Measurements from ENCODE around the gene LDB3. TPM values are rescaled to one million over a fixed set of nuclear protein-coding genes. Genes with fewer than 3 reads are reported as not detected.
A peak's percentile ranks its signal among the peaks of the same experiment; 100 is the strongest.

The LDB3 gene
- total RNA-seq, 1 experiment from 2014 or later, result 0.04 TPM

DNA sequence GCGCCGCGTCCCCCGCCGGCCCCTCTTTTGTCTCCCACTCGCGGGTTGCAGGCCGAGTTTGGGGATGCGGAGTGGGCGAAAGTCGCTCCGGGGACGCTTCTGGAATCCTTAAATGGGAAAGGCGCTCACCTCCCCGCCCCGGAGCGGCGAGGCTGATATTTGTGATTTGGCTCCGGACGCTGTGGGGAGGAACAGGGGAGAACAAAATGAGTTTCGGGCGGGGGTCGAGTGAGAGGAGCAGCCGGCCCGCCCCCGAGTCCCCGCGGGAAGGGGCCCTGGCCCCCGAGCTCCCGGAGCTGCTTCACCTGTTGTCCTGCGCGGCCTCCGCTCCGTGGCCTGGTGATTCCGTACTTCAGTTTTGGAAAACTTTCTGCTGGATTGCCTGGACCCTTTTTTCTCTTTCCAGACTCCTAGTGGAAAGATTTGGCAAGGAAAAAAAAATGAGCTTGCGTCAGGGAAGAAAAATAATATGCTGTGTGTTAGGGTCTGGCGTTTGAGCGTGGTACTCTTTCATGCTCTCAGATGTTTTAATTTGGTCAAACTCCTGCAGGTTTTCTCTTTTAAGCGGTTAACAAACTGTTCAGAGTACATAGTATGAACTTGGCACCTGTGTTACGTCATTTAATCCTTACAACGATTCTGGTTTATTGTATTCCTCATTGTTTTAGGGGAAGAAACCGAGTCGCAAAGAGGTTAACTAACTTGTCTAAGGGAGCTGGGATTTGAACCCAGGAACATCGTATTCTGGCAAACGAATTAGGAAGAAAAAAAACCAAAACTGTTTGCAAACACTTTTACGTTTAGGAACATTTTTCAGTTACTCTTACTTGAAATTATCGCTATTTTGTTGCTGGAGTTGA lies 89.0 kb downstream of the LDB3 start:
- peak; percentile 4 for ATAC-seq
- H4K20me1 ChIP-seq (ENCODE audit: low read length), result no peaks in the 10 kb centered on the region; the same call in 1 of the 2 replicates
- H3K9me3 ChIP-seq (ENCODE audit: low read length), result no peaks in the 10 kb centered on the region
- peak; percentile 65 for DNase-seq
- H3K36me3 ChIP-seq (ENCODE audit: low read depth, low read length), result no peaks in the 10 kb centered on the region
- H2AFZ ChIP-seq (ENCODE audit: low read length), result peak overlapping the region; percentile 71
- peaks cover 71% of the 10 kb centered on the region for H3K79me2 ChIP-seq (ENCODE audit: low read length)
- CTCF ChIA-PET, result interaction anchor here (0.6 kb wide), 3 partner anchors 28 to 116 kb away, joined by 3 to 4 read pairs (median 4); no protein-coding TSS in a partner anchor
- no peaks in the 10 kb centered on the region for H3K27me3 ChIP-seq (ENCODE audit: low read length)
- TSS peak; percentile 50 for BruUV-seq (replicated peaks)
- peaks cover 9% of the 10 kb centered on the region; the same call in 1 of the 2 replicates for H3K4me1 ChIP-seq (ENCODE audit: insufficient read depth, low read length)
- POLR2A ChIA-PET (ENCODE audit: unreplicated experiment), result interaction anchor here (0.7 kb wide), 2 partner anchors 109 to 212 kb away, joined by 3 to 5 read pairs; no protein-coding TSS in a partner anchor
- no peak for TF ChIP-seq EZH2 (IDR thresholded peaks at IDR 0.05; ENCODE audit: low read length, unreplicated experiment)
- TF ChIP-seq EZH2phosphoT487 (IDR thresholded peaks at IDR 0.05; ENCODE audit: borderline replicate concordance, low read length), result no peak
- no peak; the same call in 1 of the 2 replicates for TF ChIP-seq CTCF (conservative IDR thresholded peaks at IDR 0.05; ENCODE audit: low read depth, low read length)
- H3F3A ChIP-seq (ENCODE audit: low read length, unreplicated experiment), result no peaks in the 10 kb centered on the region
- H3K4me2 ChIP-seq (ENCODE audit: low read length), result peak overlapping the region; percentile 79
- 0 out of 2 replicates have a peak overlapping the region, but pooled peaks have one; percentile 3 for H3K27ac ChIP-seq (ENCODE audit: low read length)
- H3K9ac ChIP-seq (ENCODE audit: low read length), result peak overlapping the region; percentile 79
- peak overlapping the region; percentile 85 for H3K4me3 ChIP-seq (ENCODE audit: low read length)
- H3K9me2 ChIP-seq (replicated peaks; ENCODE audit: low read length), result no peaks in the 10 kb centered on the region
- intact Hi-C loops (cut with micrococcal nuclease), result loop anchor here (2.0 kb wide), 1 partner anchor 47 kb away; no protein-coding TSS in a partner anchor

- TF ChIP-seq EZH2 (IDR thresholded peaks at IDR 0.05; ENCODE audit: low read length, unreplicated experiment) (no peak), EZH2phosphoT487 (IDR thresholded peaks at IDR 0.05; ENCODE audit: borderline replicate concordance, low read length) (no peak), CTCF (conservative IDR thresholded peaks at IDR 0.05; ENCODE audit: low read depth, low read length) (no peak)
- DNase-seq, result peak; percentile 7
- H3K27ac ChIP-seq (ENCODE audit: low read length), result no peak overlapping the region
- H3K4me1 ChIP-seq (ENCODE audit: insufficient read depth, low read length), result peaks cover 9% of the 10 kb centered on the region; the same call in 1 of the 2 replicates
- ATAC-seq, result no peak
- no peaks in the 10 kb centered on the region for H3K9me2 ChIP-seq (replicated peaks; ENCODE audit: low read length)
- no peaks in the 10 kb centered on the region for H3F3A ChIP-seq (ENCODE audit: low read length, unreplicated experiment)
- ChIA-PET POLR2A (ENCODE audit: unreplicated experiment) (no interaction called here), CTCF (no interaction called here)
- no peaks in the 10 kb centered on the region; the same call in 1 of the 2 replicates for H4K20me1 ChIP-seq (ENCODE audit: low read length)
- H2AFZ ChIP-seq (ENCODE audit: low read length), result peak overlapping the region; percentile 71
- peak overlapping the region; percentile 79 for H3K4me2 ChIP-seq (ENCODE audit: low read length)
- H3K27me3 ChIP-seq (ENCODE audit: low read length), result no peaks in the 10 kb centered on the region
- H3K9me3 ChIP-seq (ENCODE audit: low read length), result no peaks in the 10 kb centered on the region
- H3K36me3 ChIP-seq (ENCODE audit: low read depth, low read length), result no peaks in the 10 kb centered on the region
- H3K9ac ChIP-seq (ENCODE audit: low read length), result peak overlapping the region; percentile 79
- BruUV-seq (replicated peaks), result no TSS peak
- intact Hi-C loops (cut with micrococcal nuclease), result no loop called here
- H3K79me2 ChIP-seq (ENCODE audit: low read length), result peaks cover 82% of the 10 kb centered on the region
- H3K4me3 ChIP-seq (ENCODE audit: low read length), result peak overlapping the region; percentile 85
Observed at GRCh38 chr10:86758189-86759072, 90.1 kb downstream of the LDB3 start.
